Measurements from ENCODE around the gene RAB11FIP4. TPM values are rescaled to one million over a fixed set of nuclear protein-coding genes. Genes with fewer than 3 reads are reported as not detected.
"Not testable (repeated sequence)": the region's sequence is repeated elsewhere in the genome, so short reads cannot be mapped to it uniquely, and the experiment has no call there.

RAB11FIP4 gene
- total RNA-seq, 2 donors from 2014 or later = 35.6 to 62.2 TPM

- no peaks in the 10 kb centered on the region for H3K9me3 ChIP-seq (ENCODE audit: control insufficient read depth, low read length)
- no peaks in the 10 kb centered on the region for H3K9me3 Mint-ChIP-seq
- no peak overlapping the region for H3K4me3 Mint-ChIP-seq
- no peaks in the 10 kb centered on the region for H3K27me3 ChIP-seq (ENCODE audit: control insufficient read depth, insufficient read depth, low read length, poor library complexity, severe bottlenecking)
- WGBS, 2 experiments (ENCODE audit: insufficient coverage in 1 of 2, insufficient read length in 1 of 2) = 97% methylated on average over 4 of the region's 4 CpGs; no CpG with 5 or more reads in 1 of the 2 experiments
- peaks cover 1% of the 10 kb centered on the region for H3K27me3 Mint-ChIP-seq (ENCODE audit: insufficient read depth)
- H3K36me3 Mint-ChIP-seq (ENCODE audit: low read depth) = no peaks in the 10 kb centered on the region
- no peak overlapping the region for H3K27ac Mint-ChIP-seq
- TF ChIP-seq CTCF (conservative IDR thresholded peaks at IDR 0.05) = no peak
- no peak overlapping the region for H3K27ac ChIP-seq (ENCODE audit: low read depth, low read length)
- H3K4me3 ChIP-seq (ENCODE audit: low read length) = no peak overlapping the region
- DNase-seq = no peak
- no peak overlapping the region for H3K9ac ChIP-seq (ENCODE audit: extremely low read depth, low read length, poor library complexity, severe bottlenecking)
- no peaks in the 10 kb centered on the region for H3K4me1 ChIP-seq (ENCODE audit: control insufficient read depth, insufficient read depth, low read length)
- H3K4me1 Mint-ChIP-seq = no peaks in the 10 kb centered on the region
- no peaks in the 10 kb centered on the region for H3K36me3 ChIP-seq (ENCODE audit: control insufficient read depth, insufficient read depth, low read length)
Observed at GRCh38 chr17:31439716-31440115, 48.2 kb downstream of the RAB11FIP4 start.

GRCh38 chr17:31442276-31442675 lies 50.8 kb downstream of the RAB11FIP4 start:
- Histone ChIP-seq H3K4me3 (ENCODE audit: low read length) (no peak overlapping the region), H3K36me3 (ENCODE audit: control insufficient read depth, insufficient read depth, low read length) (no peaks in the 10 kb centered on the region), H3K4me1 (ENCODE audit: control insufficient read depth, insufficient read depth, low read length) (no peaks in the 10 kb centered on the region), H3K27me3 (ENCODE audit: control insufficient read depth, insufficient read depth, low read length, poor library complexity, severe bottlenecking) (no peaks in the 10 kb centered on the region), H3K9me3 (ENCODE audit: control insufficient read depth, low read length) (no peaks in the 10 kb centered on the region), H3K9ac (ENCODE audit: extremely low read depth, low read length, poor library complexity, severe bottlenecking) (no peak overlapping the region), H3K27ac (ENCODE audit: low read depth, low read length) (no peak overlapping the region)
- H3K27me3 Mint-ChIP-seq (ENCODE audit: insufficient read depth) = peaks cover 1% of the 10 kb centered on the region
- no peak for DNase-seq
- H3K36me3 Mint-ChIP-seq (ENCODE audit: low read depth) = no peaks in the 10 kb centered on the region
- 93 to 100% methylated on average over 1 to 5 of the region's 5 CpGs for WGBS, 2 experiments (ENCODE audit: insufficient coverage in 1 of 2, insufficient read length in 1 of 2)
- H3K27ac Mint-ChIP-seq = no peak overlapping the region
- H3K4me3 Mint-ChIP-seq = no peak overlapping the region
- no peak for TF ChIP-seq CTCF (conservative IDR thresholded peaks at IDR 0.05)
- no peaks in the 10 kb centered on the region for H3K9me3 Mint-ChIP-seq
- no peaks in the 10 kb centered on the region for H3K4me1 Mint-ChIP-seq

GRCh38 chr17:31442856-31443255 lies 51.4 kb downstream of the RAB11FIP4 start:
- not testable (repeated sequence) for H3K27me3 ChIP-seq (ENCODE audit: control insufficient read depth, insufficient read depth, low read length, poor library complexity, severe bottlenecking); H3K4me3 Mint-ChIP-seq; H3K9me3 ChIP-seq (ENCODE audit: control insufficient read depth, low read length); H3K9ac ChIP-seq (ENCODE audit: extremely low read depth, low read length, poor library complexity, severe bottlenecking); DNase-seq; H3K27ac Mint-ChIP-seq; H3K27me3 Mint-ChIP-seq (ENCODE audit: insufficient read depth); H3K9me3 Mint-ChIP-seq; H3K4me1 Mint-ChIP-seq; H3K4me3 ChIP-seq (ENCODE audit: low read length); H3K4me1 ChIP-seq (ENCODE audit: control insufficient read depth, insufficient read depth, low read length); H3K36me3 Mint-ChIP-seq (ENCODE audit: low read depth); H3K36me3 ChIP-seq (ENCODE audit: control insufficient read depth, insufficient read depth, low read length); H3K27ac ChIP-seq (ENCODE audit: low read depth, low read length)
- WGBS, 2 experiments (ENCODE audit: insufficient coverage in 1 of 2, insufficient read length in 1 of 2) = 93 to 100% methylated on average over 3 to 5 of the region's 5 CpGs

- WGBS, 2 experiments (ENCODE audit: insufficient coverage in 1 of 2, insufficient read length in 1 of 2) = 85 to 87% methylated on average over 6 to 7 of the region's 7 CpGs
- H3K27ac ChIP-seq (ENCODE audit: low read depth, low read length) = no peak overlapping the region
- DNase-seq = no peak
- H3K9ac ChIP-seq (ENCODE audit: extremely low read depth, low read length, poor library complexity, severe bottlenecking) = no peak overlapping the region
- no peaks in the 10 kb centered on the region for H3K36me3 ChIP-seq (ENCODE audit: control insufficient read depth, insufficient read depth, low read length)
- H3K4me3 ChIP-seq (ENCODE audit: low read length) = no peak overlapping the region
- Mint-ChIP-seq H3K36me3 (ENCODE audit: low read depth) (no peaks in the 10 kb centered on the region), H3K4me3 (no peak overlapping the region), H3K27me3 (ENCODE audit: insufficient read depth) (no peaks in the 10 kb centered on the region), H3K27ac (no peak overlapping the region), H3K9me3 (no peaks in the 10 kb centered on the region), H3K4me1 (no peaks in the 10 kb centered on the region)
- H3K27me3 ChIP-seq (ENCODE audit: control insufficient read depth, insufficient read depth, low read length, poor library complexity, severe bottlenecking) = no peaks in the 10 kb centered on the region
- TF ChIP-seq CTCF (conservative IDR thresholded peaks at IDR 0.05) = no peak
- H3K4me1 ChIP-seq (ENCODE audit: control insufficient read depth, insufficient read depth, low read length) = no peaks in the 10 kb centered on the region
- no peaks in the 10 kb centered on the region for H3K9me3 ChIP-seq (ENCODE audit: control insufficient read depth, low read length)
Observed at GRCh38 chr17:31443386-31443785, 51.9 kb downstream of the RAB11FIP4 start.

Data from endodermal cell (in vitro differentiated cells).